HFFc6 (cell line): ENCODE results near the gene MKNK2. TPM values are rescaled to one million over a fixed set of nuclear protein-coding genes. Genes with fewer than 3 reads are reported as not detected.
"Not testable (repeated sequence)": the region's sequence is repeated elsewhere in the genome, so short reads cannot be mapped to it uniquely, and the experiment has no call there.

Experiments used
- DNase-seq: peaks from one replicate; pipeline ENCODE4 v3.0.0-alpha.2; 2018
- H3K27ac Mint-ChIP-seq: 2 replicates; pipeline ENCODE4 v1.8.0; 2020; ENCODE audit warnings: mild to moderate bottlenecking, mixed read lengths
- H3K27me3 Mint-ChIP-seq: 2 replicates; pipeline ENCODE4 v1.8.0; 2021; ENCODE audit warnings: mild to moderate bottlenecking, moderate library complexity, mixed read lengths; ENCODE audit not compliant: insufficient read depth
- H3K36me3 Mint-ChIP-seq: 2 replicates; pipeline ENCODE4 v1.8.0; 2021; ENCODE audit warnings: low read depth, mixed read lengths
- H3K4me1 Mint-ChIP-seq: 2 replicates; pipeline ENCODE4 v1.8.0; 2020; ENCODE audit warnings: low read depth, mixed read lengths
- H3K4me3 Mint-ChIP-seq: 2 replicates; pipeline ENCODE4 v1.8.0; 2020; ENCODE audit warnings: mild to moderate bottlenecking, moderate library complexity, mixed read lengths
- H3K9me3 Mint-ChIP-seq: 2 replicates; pipeline ENCODE4 v1.8.0; 2020; ENCODE audit warnings: mild to moderate bottlenecking, mixed read lengths
- total RNA-seq, 6 experiments: library from RNA; stranded (reverse); fragmentation: NEBNext Ultra II Directional; extraction: Animal tissue kit (Norgen Biotek cat#: 25700); gene quantifications; 2 replicates in 1 of 6; 3 replicates in 5 of 6; pipeline ENCODE4 v1.2.3, GENCODE V29; 2021
- TF ChIP-seq, protein P1 (sequence below): fragments of 200-600 bp; sonication (generic); IDR thresholded peaks from 2 replicates; pipeline ENCODE4 v1.5.0; 2021; ENCODE audit warnings: antibody characterized with exemption, mild to moderate bottlenecking

Gene MKNK2
- total RNA-seq, 6 experiments from 2014 or later, result 61.5 to 82.9 (median 65.2) TPM

DNA sequence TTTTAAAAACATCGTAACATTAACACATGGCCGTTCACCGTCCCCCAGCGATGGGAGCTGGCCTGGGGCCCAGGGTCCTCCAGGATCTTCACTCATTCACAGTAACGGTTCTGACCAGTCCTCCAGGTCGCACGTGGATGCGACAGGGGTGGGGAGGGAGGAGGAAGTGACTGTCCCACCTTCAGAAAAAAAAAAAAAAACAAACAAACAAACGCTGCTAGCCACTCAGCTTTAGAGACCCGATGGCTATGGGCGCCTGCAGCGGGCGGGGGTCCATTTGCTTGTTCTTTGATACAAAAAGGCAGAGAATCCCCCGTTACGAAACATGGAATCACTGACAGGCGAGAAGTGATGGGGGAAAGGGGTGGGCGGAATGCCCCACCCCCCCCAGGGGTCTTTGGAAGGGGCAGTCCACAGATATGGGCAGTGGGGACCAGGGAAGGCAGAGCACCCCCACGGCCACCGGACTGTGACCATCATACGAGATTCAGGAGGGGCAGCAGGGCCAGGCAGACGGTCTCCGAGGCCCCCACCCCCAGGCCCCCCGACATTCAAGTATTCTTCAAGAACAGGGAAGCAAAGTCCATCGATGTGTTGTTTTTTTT, 13.3 kb downstream of the MKNK2 start:
- no peak overlapping the region for H3K4me3 Mint-ChIP-seq
- peaks cover 7% of the 10 kb centered on the region; the same call in 1 of the 2 replicates for H3K9me3 Mint-ChIP-seq
- TF ChIP-seq, protein P1, sequence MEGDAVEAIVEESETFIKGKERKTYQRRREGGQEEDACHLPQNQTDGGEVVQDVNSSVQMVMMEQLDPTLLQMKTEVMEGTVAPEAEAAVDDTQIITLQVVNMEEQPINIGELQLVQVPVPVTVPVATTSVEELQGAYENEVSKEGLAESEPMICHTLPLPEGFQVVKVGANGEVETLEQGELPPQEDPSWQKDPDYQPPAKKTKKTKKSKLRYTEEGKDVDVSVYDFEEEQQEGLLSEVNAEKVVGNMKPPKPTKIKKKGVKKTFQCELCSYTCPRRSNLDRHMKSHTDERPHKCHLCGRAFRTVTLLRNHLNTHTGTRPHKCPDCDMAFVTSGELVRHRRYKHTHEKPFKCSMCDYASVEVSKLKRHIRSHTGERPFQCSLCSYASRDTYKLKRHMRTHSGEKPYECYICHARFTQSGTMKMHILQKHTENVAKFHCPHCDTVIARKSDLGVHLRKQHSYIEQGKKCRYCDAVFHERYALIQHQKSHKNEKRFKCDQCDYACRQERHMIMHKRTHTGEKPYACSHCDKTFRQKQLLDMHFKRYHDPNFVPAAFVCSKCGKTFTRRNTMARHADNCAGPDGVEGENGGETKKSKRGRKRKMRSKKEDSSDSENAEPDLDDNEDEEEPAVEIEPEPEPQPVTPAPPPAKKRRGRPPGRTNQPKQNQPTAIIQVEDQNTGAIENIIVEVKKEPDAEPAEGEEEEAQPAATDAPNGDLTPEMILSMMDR, result no peak
- DNase-seq, result no peak
- no peak overlapping the region for H3K27ac Mint-ChIP-seq
- H3K4me1 Mint-ChIP-seq, result peaks cover 2% of the 10 kb centered on the region
- no peaks in the 10 kb centered on the region for H3K36me3 Mint-ChIP-seq
- H3K27me3 Mint-ChIP-seq, result no peaks in the 10 kb centered on the region

DNA sequence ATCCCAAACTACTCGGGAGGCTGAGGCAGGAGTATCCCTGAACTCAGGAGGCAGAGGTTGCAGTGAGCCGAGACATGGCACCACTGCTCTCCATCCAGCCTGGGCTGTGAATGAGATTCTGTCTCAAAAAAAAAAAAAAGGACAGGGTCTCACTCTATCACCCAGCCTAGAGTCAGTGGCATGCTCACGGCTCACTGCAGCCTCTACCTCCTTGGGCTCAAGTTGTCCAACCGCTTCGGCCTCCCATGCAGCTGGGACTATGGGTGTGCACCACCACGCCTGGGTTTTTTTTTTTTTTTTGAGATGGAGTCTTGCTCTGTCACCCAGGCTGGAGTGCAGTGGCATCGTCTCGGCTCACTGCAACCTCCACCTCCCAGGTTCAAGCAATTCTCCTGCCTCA, 14.6 kb downstream of the MKNK2 start:
- Mint-ChIP-seq H3K27ac (no peak overlapping the region), H3K27me3 (no peaks in the 10 kb centered on the region), H3K4me3 (no peak overlapping the region), H3K4me1 (peaks cover 10% of the 10 kb centered on the region), H3K36me3 (no peaks in the 10 kb centered on the region), H3K9me3 (peaks cover 7% of the 10 kb centered on the region; the same call in 1 of the 2 replicates)
- DNase-seq, result no peak
- TF ChIP-seq, protein P1, result no peak

DNA sequence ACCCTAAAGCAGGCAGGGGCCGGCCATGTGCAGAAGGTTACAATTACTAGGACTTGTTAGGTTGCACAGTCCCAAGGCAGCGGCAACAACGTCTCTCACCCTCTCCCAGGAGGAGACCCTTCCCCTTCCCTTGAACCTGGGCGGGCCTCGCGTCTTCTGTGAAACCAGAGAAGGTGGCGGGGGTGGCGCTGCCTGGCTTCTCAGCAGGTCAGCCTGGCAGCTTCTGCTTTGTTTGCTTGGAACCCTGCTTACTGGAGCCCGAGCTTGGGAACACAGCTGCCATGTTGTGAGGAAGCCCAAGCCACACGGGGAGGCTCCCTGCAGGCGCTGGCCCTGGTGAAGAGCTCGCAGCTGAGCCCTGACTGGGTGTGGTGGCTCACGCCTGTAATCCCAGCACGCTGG, 15.5 kb downstream of the MKNK2 start:
- Mint-ChIP-seq H3K27me3 (no peaks in the 10 kb centered on the region), H3K27ac (no peak overlapping the region), H3K9me3 (peaks cover 7% of the 10 kb centered on the region; the same call in 1 of the 2 replicates), H3K36me3 (no peaks in the 10 kb centered on the region), H3K4me3 (no peak overlapping the region), H3K4me1 (peaks cover 10% of the 10 kb centered on the region)
- DNase-seq, result no peak
- TF ChIP-seq, protein P1, result no peak

DNA sequence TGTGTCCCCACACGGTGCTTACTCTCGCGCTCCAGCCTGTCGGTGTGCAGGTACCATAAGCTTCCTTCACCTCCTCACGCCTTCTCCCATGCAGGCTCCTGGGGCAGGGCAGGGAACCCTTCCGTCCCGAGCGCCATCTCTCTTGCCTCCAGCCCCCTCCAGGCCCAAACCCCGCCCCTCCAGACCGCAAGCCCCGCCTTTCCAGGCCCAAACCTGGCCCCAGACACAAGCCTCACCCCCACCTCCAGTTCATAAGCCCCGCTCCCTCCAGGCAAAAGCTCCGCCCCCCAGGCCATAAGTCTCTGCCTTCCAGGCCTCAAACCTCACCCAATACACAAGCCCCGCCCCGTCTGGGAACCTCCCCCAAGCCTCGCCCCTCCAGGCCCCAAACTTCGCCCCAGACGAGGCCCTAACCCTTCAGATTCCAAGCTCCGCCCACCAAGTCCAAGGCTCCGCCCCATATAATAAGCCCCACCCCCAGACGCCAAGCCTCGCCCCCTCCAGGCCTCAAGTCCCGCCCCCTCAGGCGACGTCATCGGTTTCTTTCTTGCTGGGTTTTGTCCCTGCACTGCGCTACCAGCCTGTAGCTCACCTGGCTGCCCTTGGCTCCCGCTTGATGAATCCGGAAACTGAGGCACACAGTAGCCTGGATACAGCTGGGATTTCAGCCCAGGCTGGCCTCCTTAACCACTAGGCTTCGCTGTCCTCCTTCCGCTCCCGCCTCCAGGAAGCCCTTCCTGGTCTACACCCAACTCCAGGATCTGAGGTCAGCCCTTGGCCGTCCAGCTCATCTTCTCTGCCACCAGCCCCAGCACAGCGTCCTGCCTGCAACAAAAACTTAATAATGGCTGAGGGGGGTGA, 16.1 kb downstream of the MKNK2 start:
- H3K4me1 Mint-ChIP-seq, result peaks cover 10% of the 10 kb centered on the region
- DNase-seq, result no peak
- no peak overlapping the region for H3K4me3 Mint-ChIP-seq
- H3K9me3 Mint-ChIP-seq, result peaks cover 7% of the 10 kb centered on the region; the same call in 1 of the 2 replicates
- H3K27me3 Mint-ChIP-seq, result no peaks in the 10 kb centered on the region
- H3K27ac Mint-ChIP-seq, result no peak overlapping the region
- TF ChIP-seq, protein P1, result no peak
- H3K36me3 Mint-ChIP-seq, result no peaks in the 10 kb centered on the region

DNA sequence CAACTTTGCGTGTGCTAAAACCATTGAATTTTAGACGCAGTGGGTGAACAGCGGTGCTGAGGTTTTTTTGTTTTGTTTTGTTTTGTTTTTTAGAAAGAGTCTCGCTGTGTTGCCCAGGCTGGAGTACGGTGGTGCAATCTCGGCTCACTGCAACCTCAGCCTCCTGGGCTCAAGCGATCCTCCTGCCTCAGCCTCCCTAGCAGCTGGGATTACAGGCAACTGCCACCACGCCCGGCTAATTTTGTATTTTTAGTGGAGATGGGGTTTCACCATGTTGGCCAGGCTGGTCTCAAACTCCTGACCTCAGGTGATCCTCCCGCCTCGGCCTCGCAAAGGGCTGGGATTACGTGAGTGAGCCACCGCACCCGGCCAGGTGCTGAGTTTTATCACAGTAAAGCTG, 16.8 kb downstream of the MKNK2 start:
- H3K27ac Mint-ChIP-seq, H3K36me3 Mint-ChIP-seq, H3K9me3 Mint-ChIP-seq, DNase-seq, H3K27me3 Mint-ChIP-seq, H3K4me3 Mint-ChIP-seq: not testable (repeated sequence)
- peaks cover 10% of the 10 kb centered on the region for H3K4me1 Mint-ChIP-seq

DNA sequence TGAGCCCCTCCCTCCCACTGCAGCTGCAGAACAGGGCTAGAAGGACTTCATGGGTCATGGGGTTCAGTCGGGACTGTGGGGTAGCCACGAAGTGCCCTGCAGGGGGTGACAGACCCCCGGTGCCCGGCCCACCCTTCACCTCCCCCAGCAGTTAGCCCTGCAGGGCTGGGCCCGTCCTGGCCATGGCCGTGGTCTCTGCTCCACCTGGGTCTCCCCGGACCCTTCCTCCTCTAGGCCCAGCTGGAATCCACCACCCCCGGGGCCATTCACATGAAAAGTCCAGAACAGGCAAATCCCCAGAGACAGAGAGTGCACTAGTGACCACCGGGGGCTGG, 17.3 kb downstream of the MKNK2 start:
- TF ChIP-seq, protein P1, result no peak
- Mint-ChIP-seq H3K27ac (no peak overlapping the region), H3K9me3 (peaks cover 7% of the 10 kb centered on the region; the same call in 1 of the 2 replicates), H3K4me1 (peaks cover 12% of the 10 kb centered on the region), H3K36me3 (no peaks in the 10 kb centered on the region), H3K27me3 (no peaks in the 10 kb centered on the region), H3K4me3 (no peak overlapping the region)
- no peak for DNase-seq
